SJSA1 (cell line): ENCODE data around the gene MYL2. TPM values are rescaled to one million over a fixed set of nuclear protein-coding genes. Genes with fewer than 3 reads are reported as not detected.

Source experiments
- DNase-seq, 2 experiments: peaks; one replicate each; pipeline ENCODE4 v3.0.0-alpha.2; 2015 to 2020; ENCODE audit warnings: low spot score in 2 of 2, low read depth in 1 of 2
- H3K27ac ChIP-seq: fragments of 250-450 bp; sonication (Bioruptor Pico); 2 replicates; pipeline ENCODE4 v1.5.1; 2020; ENCODE audit warnings: mild to moderate bottlenecking, moderate library complexity
- H3K27me3 ChIP-seq: fragments of 250-450 bp; sonication (Bioruptor Pico); replicated peaks from 2 replicates; pipeline ENCODE4 v1.5.1; 2020; ENCODE audit warnings: mild to moderate bottlenecking, moderate library complexity
- H3K36me3 ChIP-seq: fragments of 250-450 bp; sonication (Bioruptor Pico); 2 replicates; pipeline ENCODE4 v1.5.1; 2020; ENCODE audit warnings: mild to moderate bottlenecking
- H3K4me1 ChIP-seq: fragments of 250-450 bp; sonication (Bioruptor Pico); replicated peaks from 2 replicates; pipeline ENCODE4 v1.6.1; 2021; ENCODE audit warnings: mild to moderate bottlenecking
- H3K4me3 ChIP-seq: fragments of 250-450 bp; sonication (Bioruptor Pico); 2 replicates; pipeline ENCODE4 v1.5.1; 2020; ENCODE audit warnings: mild to moderate bottlenecking
- H3K9me3 ChIP-seq: fragments of 250-450 bp; sonication (Bioruptor Pico); replicated peaks from 2 replicates; pipeline ENCODE4 v1.5.1; 2020; ENCODE audit warnings: mild to moderate bottlenecking
- total RNA-seq: library from RNA; depleted of rRNA; stranded (reverse); fragments of >200 nt; shearing (Covaris generic); gene quantifications from 2 replicates; pipeline ENCODE4 v1.2.3, GENCODE V29; 2014

The MYL2 gene
- total RNA-seq, 1 experiment from 2014 or later: not detected

DNA sequence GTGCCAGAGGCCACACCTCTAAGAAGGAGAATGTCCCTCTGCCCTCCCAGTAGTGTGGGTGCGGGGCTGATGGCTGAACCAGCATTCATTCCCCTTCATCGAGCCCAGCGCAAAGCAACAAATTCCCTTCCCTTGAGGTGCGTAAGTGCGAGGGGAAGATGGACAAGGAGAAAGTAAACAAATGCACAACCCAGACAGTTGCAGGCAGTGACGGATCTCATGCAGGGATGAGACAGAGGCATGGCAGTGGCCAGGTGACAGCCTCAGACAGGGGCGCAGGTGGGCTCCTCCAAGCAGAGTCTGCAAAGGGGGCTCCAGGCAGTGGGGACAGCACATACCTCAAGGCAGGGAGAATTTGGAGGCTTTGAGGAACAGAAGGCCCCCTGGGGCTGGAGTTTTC, 2.3 kb upstream of the MYL2 start:
- Histone ChIP-seq H3K9me3 (no peaks in the 10 kb centered on the region), H3K27me3 (no peaks in the 10 kb centered on the region; the same call in 1 of the 2 replicates), H3K27ac (no peak overlapping the region), H3K36me3 (no peaks in the 10 kb centered on the region), H3K4me1 (peaks cover 16% of the 10 kb centered on the region), H3K4me3 (no peak overlapping the region)
- no peak for DNase-seq

- Histone ChIP-seq H3K36me3 (no peaks in the 10 kb centered on the region), H3K27me3 (no peaks in the 10 kb centered on the region), H3K9me3 (no peaks in the 10 kb centered on the region; the same call in 1 of the 2 replicates), H3K27ac (no peak overlapping the region), H3K4me3 (no peak overlapping the region), H3K4me1 (peaks cover 25% of the 10 kb centered on the region)
- peak; percentile 45 to 58 for DNase-seq
Observed at GRCh38 chr12:110921262-110921661, 883 bp upstream of the MYL2 start.

DNA sequence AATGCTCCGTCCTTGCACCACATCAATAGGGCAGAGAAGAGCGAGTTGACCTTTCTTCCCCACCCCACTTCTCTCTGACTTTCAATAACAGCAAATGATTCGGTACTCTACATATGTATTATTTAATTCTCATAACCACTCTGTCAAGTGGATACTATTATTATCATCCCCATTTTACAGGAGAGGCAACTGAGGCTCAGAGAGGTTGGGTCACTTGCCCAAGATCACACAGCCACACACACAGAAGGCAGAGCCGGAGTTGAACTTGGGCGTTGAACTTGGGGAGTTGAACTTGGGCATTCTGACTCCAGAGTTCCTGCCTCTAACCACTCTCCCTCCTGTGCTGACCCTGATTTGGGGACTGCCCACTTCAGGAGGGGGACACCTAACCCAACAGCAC, 659 bp downstream of the MYL2 start:
- Histone ChIP-seq H3K4me3 (no peak overlapping the region), H3K36me3 (no peaks in the 10 kb centered on the region), H3K9me3 (no peaks in the 10 kb centered on the region; the same call in 1 of the 2 replicates), H3K4me1 (peaks cover 25% of the 10 kb centered on the region), H3K27me3 (no peaks in the 10 kb centered on the region), H3K27ac (no peak overlapping the region)
- DNase-seq: no peak

DNA sequence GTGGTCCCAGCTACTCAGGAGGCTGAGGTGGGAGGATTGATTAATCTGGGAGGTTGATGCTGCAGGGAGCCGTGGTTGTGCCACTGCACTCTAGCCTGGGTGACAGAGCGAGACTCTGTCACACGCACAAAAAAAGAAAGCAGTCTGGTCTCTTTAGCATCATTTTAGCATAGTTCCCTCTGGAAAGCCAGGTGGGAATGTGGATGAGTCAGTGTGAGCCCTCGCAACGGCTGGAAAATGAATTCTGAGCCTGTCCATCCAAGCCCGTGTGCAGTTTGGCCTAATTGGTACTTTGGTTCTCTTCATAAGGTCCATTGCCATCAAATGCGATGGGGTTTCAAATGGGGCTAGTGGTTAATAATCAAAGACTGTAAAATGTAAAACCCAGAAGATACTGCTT, 2.4 kb downstream of the MYL2 start:
- no peak for DNase-seq
- Histone ChIP-seq H3K27ac (peak overlapping the region; percentile 89), H3K4me1 (peaks cover 25% of the 10 kb centered on the region)

DNA sequence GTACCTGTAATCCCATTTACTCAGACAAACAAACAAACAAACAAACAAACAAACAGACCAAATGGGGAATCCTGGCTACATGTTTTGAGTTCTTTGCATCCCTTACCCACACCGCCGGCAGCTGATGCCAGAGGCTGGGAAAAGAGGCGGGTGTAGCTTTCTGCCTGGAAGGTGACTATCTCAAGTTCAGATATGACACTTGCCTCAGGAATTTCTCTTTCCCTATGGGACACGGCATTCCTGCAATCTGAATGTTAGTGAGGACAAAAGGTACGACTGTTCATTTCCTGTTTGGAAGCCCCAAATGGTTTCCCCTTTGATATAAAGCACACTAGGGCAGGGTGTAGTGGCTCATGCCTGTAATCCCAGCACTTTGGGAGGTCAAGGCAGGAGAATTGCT, 2.9 kb downstream of the MYL2 start:
- H3K4me1 ChIP-seq: peaks cover 25% of the 10 kb centered on the region
- no peaks in the 10 kb centered on the region; the same call in 1 of the 2 replicates for H3K9me3 ChIP-seq
- no peak overlapping the region for H3K4me3 ChIP-seq
- H3K36me3 ChIP-seq: no peaks in the 10 kb centered on the region
- H3K27me3 ChIP-seq: no peaks in the 10 kb centered on the region
- peak; percentile 75 for DNase-seq
- H3K27ac ChIP-seq: peak overlapping the region; percentile 89

More for the DNA sequence above, 2.4 kb downstream of the MYL2 start:
- Histone ChIP-seq H3K27me3 (no peaks in the 10 kb centered on the region), H3K36me3 (no peaks in the 10 kb centered on the region), H3K9me3 (no peaks in the 10 kb centered on the region; the same call in 1 of the 2 replicates), H3K4me3 (no peak overlapping the region)

GRCh38 chr12:110916295-110916875, 4.0 kb downstream of the MYL2 start:
- no peak overlapping the region for H3K27ac ChIP-seq
- peaks cover 22% of the 10 kb centered on the region for H3K4me1 ChIP-seq
- H3K9me3 ChIP-seq: no peaks in the 10 kb centered on the region; the same call in 1 of the 2 replicates
- no peaks in the 10 kb centered on the region for H3K36me3 ChIP-seq
- DNase-seq: no peak
- H3K27me3 ChIP-seq: no peaks in the 10 kb centered on the region
- H3K4me3 ChIP-seq: no peak overlapping the region

DNA sequence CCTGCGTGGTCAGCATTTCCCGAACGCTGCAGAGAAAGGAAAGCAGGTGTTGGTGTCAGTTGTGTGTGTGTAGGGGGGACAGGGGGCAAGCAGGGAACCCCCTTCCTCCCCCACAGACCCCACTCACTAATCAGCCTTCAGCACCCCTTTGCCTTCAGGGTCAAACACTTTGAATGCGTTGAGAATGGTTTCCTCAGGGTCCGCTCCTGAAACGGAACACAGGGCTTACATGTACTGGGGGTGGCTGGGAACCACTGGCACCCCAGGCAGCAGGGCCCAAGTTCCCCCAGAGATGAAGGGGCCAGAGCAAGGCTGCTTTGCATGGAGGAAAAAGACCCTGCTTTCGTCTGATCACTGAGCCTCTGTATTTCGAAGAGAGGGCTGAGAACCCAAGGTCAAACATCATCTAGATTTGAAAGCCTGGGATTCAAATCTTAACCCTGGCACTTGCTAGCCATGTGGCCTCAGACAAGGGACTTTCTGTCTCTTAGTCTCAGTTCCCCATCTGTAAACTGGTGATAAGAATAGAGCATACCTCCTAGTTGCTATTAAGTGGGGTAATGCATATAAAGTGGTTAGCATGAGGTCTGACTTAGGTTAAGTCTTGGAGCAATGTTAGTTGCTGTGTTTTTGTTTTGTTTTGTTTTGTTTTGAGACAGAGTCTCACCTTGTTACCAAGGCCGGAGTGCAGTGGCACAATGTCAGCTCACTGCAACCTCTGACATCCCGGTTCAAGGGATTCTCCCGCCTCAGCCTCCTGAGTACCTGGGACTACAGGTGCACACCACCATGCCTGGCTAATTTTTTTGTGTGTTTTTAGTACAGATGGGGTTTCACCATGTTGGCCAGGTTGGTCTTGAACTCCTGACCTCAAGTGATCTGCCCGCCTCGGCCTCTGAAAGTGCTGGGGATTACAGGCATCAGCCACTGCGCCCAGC, 7.0 kb downstream of the MYL2 start:
- Histone ChIP-seq H3K27ac (no peak overlapping the region), H3K27me3 (no peaks in the 10 kb centered on the region), H3K4me1 (peaks cover 16% of the 10 kb centered on the region), H3K4me3 (no peak overlapping the region), H3K9me3 (no peaks in the 10 kb centered on the region; the same call in 1 of the 2 replicates), H3K36me3 (no peaks in the 10 kb centered on the region)
- no peak for DNase-seq

GRCh38 chr12:110912263-110912662, 8.1 kb downstream of the MYL2 start:
- DNase-seq: no peak
- H3K36me3 ChIP-seq: no peaks in the 10 kb centered on the region
- H3K9me3 ChIP-seq: no peaks in the 10 kb centered on the region; the same call in 1 of the 2 replicates
- H3K4me1 ChIP-seq: peaks cover 5% of the 10 kb centered on the region
- H3K4me3 ChIP-seq: no peak overlapping the region
- H3K27ac ChIP-seq: no peak overlapping the region
- no peaks in the 10 kb centered on the region for H3K27me3 ChIP-seq

DNA sequence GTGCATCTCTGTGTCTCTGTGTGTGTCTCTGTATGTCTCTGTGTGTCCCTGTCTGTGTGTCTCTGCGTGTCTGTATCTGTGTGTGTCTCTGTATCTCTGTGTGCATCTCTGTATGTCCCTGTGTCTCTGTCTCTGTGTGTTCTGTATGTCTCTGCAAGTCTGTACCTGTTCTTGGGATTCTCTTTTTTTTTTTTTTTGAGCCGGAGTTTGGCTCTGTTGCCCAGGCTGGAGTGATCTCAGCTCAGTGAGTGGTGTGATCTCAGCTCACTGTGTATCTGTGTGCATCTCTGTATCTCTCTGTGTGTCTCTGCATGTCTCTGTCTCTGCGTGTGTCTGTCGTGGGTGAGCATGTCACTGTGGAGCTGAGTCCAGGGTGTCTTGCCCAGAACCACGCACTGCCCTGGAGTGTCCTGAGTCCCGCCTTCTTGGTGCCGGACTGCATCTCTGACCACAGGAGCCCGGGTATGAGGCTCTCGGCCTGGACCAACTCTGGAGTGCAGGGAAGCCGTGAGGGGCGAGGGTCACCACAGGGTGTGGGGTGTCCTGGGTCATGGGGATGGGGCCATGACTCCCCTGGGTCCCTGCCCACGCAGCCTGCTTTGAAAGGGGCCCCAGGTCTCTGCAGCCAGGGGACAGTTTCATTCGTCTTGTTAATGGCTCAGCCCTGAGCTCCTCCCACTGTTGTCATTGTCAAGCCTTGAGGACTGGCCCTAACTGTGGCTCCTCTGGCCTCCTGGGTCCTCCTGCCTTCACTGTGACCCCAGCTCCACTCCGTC, 11.8 kb downstream of the MYL2 start:
- no peaks in the 10 kb centered on the region for H3K36me3 ChIP-seq
- no peak for DNase-seq

GRCh38 chr12:110907583-110907982, 12.8 kb downstream of the MYL2 start:
- DNase-seq: no peak
- Histone ChIP-seq H3K4me3 (no peak overlapping the region), H3K27ac (no peak overlapping the region)

More for the DNA sequence above, 11.8 kb downstream of the MYL2 start:
- H3K9me3 ChIP-seq: no peaks in the 10 kb centered on the region
- no peak overlapping the region for H3K4me3 ChIP-seq
- no peaks in the 10 kb centered on the region for H3K27me3 ChIP-seq
- no peak overlapping the region for H3K27ac ChIP-seq
- H3K4me1 ChIP-seq: no peaks in the 10 kb centered on the region

DNA sequence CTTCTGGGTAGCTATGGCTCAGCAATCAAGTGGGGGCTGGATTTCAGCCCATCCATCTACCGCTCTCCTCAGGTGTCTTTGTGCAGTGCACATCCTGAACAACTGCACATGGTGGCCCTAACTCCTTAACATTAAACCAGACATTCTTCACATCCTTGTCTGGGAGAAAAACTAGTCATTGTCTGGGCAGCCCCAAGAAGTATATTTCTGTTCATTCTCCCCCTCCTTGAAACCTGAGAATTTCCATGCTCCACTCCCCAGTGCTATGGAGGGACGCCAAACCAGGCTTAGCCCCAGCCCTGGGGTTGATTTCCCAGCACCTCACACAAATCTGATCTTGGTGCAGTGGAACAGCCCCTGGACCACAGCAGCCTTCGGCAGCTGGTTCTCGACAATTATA, 13.4 kb downstream of the MYL2 start:
- Histone ChIP-seq H3K4me1 (no peaks in the 10 kb centered on the region), H3K4me3 (no peak overlapping the region), H3K27ac (no peak overlapping the region), H3K27me3 (no peaks in the 10 kb centered on the region), H3K36me3 (no peaks in the 10 kb centered on the region), H3K9me3 (no peaks in the 10 kb centered on the region)
- no peak for DNase-seq

More at GRCh38 chr12:110907583-110907982, 12.8 kb downstream of the MYL2 start:
- Histone ChIP-seq H3K4me1 (no peaks in the 10 kb centered on the region), H3K9me3 (no peaks in the 10 kb centered on the region), H3K27me3 (no peaks in the 10 kb centered on the region), H3K36me3 (no peaks in the 10 kb centered on the region)

DNA sequence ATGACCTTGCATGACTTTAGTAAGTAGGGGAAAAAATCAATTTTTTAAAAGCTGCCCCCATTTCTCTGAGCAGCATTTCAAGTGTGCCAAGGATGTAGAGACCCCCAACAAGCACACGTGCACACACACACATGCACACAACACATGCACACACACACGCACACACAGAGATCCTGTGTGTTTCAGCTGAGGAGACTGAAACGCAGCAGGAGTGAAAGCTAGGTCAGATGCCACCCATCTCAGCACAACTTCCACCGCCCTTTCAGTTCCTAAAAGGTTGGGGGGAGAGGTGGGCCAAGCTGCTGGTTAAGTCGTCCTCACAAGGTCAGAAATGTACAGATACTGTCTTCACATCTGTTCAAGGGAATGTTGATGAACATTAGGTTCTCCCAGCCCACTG, 13.9 kb downstream of the MYL2 start:
- Histone ChIP-seq H3K4me1 (no peaks in the 10 kb centered on the region), H3K9me3 (no peaks in the 10 kb centered on the region), H3K4me3 (no peak overlapping the region), H3K27me3 (no peaks in the 10 kb centered on the region), H3K27ac (no peak overlapping the region), H3K36me3 (no peaks in the 10 kb centered on the region)
- no peak for DNase-seq

DNA sequence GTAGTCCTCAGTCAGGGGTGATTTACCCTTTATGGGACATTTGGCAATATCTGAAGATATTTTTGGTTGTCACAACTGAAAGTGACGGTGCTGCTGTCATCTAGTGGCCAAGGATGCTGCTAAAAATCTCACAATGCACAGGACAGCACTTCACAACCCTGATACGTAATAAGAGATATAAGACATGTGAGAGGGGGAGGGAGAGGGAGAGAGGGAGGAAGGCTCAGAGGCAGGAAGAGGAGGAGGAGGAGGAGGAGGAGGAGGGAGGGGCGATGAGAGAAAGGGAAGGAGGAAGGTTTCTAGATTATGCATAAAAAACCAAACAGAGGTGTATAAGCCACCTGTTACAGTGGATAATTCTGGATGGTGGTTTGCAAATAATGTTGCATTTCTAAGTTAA, 14.3 kb downstream of the MYL2 start:
- Histone ChIP-seq H3K27ac (no peak overlapping the region), H3K4me3 (no peak overlapping the region), H3K4me1 (no peaks in the 10 kb centered on the region), H3K27me3 (no peaks in the 10 kb centered on the region), H3K36me3 (no peaks in the 10 kb centered on the region), H3K9me3 (no peaks in the 10 kb centered on the region)
- DNase-seq: no peak
